Activated naive CD4-positive, alpha-beta T cell treated with anti-CD3 and anti-CD28 coated beads, Interleukin-2, amount 10 ng/mL, durations not matched to agents 5 hours and 36 hours (primary cell): ENCODE data around the gene MAP3K7. TPM values are rescaled to one million over a fixed set of nuclear protein-coding genes. Genes with fewer than 3 reads are reported as not detected.

Experiments used
- total RNA-seq, 2 experiments: library from RNA; stranded (reverse); gene quantifications; one replicate each; pipeline ENCODE4 v1.2.3, GENCODE V29; 2021

The MAP3K7 gene
- 10 to 100 TPM; 26.4 to 27.3 TPM for total RNA-seq

DNA sequence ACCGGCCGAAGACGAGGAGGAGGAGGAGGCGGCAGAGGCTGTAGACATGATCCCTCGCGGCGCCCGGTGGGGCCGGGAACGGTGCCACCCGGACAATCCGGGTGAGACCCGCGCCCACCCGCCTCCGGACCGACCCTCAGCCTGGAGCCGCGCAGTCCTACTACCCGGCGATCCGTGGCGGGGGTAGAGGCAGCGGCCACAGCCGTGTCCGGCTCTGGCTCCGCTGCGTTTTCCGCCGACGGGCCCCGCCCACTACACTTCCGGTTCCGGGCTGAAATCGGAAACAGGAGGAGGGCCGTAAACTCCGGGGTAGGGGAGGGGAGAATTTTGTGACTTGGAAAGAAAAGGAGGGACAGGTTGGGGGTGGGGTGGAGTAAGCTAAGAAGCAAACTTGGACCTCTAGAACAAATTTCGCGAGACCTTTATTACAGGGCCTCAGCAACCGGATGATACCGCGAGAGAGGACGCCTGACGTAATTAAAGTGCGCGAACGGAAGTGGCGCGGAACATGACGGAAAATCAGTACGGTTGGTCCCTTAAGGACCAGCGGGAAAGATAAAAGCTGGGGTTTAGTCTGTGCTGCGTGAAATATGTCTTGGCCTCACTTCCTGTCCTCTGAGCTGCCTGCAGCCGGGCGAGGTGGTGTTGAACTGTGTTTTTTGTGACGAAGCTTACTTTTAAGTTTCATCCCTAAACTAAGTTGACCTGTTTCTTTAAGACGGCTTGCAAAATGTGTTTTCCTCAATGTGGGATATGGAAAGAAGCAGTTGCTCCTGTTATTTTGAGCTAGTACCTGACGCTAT is at the start of gene MAP3K7:
TSS of gene MAP3K7 (minus strand) at position 237 of the 803 bp plus-strand sequence. CDS start at position 48, 189 bp downstream.

